ENCODE measurements around the gene TOR4A. TPM values are rescaled to one million over a fixed set of nuclear protein-coding genes. Genes with fewer than 3 reads are reported as not detected.

The TOR4A gene
- polyA plus RNA-seq, 1 donor = 7.6 TPM

DNA sequence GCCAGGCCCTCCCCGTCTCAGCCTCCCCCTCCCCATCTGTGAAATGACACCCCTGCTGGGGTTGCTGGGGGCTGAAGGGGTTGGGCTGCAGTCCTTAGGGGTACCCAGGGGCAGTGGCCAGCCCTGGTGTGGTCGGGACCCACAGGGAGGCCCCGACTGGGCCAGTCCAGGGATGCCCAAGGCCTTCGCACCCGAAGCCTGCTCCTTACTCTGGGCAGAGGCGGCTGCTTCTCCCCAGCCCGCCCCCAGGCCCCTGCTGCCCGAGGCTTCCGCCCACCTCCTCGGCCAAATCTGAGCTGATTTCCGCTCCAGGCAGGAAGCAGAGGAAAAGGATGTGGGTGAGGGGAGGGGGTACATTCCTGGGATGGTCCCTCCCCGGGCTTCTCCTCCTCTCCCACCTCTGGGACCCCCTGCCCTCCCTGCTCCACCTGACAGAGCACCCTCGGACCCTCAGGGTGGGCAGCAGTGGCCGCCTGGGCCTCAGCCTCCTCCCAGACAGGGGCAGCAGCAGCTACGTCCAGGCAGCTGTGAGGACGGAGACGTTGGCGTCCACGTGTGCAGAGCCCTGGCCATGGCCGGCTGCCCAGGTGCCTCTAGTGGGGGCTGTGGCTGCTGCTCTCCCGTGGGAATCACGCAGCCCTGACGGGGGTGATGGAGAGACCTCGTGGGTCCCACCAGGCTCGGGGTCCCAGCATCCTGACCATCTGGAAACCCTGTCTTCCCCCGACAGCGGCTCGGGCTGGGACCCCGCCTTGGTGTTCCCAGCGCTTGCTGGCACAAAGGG lies 28.7 kb downstream of the TOR4A start:
- DNase-seq (ENCODE audit: low read depth) = no peak

- DNase-seq (ENCODE audit: low read depth) = no peak
Measured at GRCh38 chr9:137306850-137307254, 29.3 kb downstream of the TOR4A start.

GRCh38 chr9:137307255-137308056 lies 29.9 kb downstream of the TOR4A start:
- no peak for DNase-seq (ENCODE audit: low read depth)

DNA sequence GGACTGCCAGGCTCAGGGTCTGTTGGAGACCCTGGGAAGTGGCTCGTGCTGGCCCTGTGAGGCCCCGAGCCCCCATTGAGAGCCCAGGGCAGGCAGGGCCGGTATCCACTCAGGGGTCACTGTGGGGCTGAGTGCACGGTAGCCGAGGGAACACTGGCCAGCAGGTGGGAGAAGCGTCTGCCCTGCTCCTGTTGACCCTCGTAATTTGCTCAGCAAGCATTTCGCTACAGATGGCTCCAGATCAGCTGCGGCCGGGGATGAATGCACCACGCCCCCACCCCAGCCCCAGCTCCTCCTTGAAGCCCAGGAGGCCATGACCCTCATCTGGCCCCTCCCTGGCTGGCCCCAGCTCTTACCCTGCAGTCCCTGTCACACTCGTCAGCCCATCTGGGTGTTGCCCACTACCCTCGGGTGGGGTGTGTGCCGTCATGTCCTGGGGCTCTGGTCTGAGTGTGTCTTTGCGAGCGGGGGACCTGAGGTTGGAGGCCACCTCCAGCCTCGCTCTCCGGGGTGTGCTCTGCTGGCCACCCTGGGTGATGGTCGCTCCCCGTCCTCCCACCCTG lies 30.6 kb downstream of the TOR4A start:
- DNase-seq (ENCODE audit: low read depth) = no peak

DNA sequence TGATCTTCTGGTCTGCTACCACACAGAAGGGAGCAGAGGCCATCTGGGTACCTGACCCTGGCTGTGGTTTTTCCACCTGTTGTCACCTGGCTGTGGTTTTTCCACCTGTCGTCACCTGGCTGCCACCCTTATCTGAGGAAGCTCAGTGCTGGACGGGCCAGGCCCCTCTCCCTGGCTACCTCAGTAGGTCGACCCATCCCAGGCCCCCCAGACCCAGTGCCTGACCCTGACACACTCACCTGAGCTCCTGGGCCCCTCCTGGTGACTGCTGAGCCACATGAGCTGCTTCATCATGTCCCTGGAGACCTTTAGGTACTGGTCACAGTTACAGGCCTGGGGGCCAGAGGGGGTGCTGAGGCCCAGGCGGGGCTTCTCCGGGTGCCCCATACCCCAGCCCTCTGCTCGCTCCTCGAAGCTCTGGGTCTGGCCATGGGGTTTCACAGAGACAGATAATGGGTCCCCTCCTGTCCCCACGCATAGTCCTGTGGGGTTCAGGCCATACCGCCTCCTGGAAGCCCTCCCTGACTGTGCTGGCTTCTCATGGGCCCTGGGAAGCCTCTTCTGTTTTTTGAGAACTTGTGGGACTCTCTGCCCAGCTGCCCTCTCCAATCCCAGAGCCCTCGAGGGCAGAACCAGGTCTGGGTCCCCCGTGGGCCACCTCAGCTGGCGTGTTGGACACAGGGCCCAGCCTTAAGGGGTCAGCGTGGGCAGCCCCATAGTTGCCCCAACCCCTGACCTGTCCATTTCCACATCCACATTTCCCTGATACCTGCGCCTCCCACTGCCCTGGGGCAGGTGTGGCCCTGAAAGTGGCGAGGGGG lies 32.1 kb downstream of the TOR4A start:
- no peak for DNase-seq (ENCODE audit: low read depth)

GRCh38 chr9:137310189-137311052 lies 32.9 kb downstream of the TOR4A start:
- DNase-seq (ENCODE audit: low read depth) = no peak

GRCh38 chr9:137311171-137311985 lies 33.9 kb downstream of the TOR4A start:
- no peak for DNase-seq (ENCODE audit: low read depth)

DNA sequence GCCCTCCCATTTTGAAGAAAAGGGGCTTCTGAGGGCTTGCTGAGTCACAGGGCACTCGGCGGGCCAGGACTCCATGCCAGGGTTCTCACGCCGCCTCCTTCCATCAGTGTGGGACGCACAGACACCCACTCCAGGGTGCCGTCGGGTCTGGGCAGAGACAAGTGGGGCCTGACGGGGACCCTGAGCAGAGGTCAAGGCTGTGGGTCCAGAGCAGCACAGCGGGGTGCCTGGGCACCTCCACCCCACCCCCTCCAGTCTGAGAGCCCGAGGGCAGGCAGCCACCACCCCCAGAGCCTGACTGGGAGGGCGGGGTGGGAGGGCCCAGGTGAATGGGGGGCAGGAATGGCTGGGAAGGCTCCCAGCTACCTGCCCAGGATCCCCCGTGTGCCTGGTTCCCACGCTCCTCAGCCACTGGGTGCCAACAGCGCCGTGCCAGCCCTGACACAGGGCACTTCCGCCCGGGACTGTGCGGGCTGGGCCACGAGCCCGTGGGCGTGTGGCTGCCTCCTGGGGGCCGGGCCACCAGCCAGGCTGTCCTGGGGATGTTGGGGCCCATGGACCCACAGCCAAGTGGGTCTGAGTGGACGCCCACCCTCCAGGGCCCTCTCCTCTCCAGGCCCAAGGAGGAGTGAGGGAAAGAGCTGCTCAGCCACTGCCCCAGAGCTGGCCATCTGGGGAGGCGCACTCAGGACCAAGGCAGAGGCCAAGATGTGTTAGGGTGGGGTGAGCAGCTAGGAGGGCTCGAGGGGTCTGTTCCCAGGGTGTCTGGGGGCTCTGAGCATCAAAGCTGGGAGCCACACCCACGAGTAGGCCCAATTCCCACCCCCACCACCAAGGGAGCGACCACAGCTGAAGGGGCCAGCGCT lies 34.7 kb downstream of the TOR4A start:
- no peak for DNase-seq (ENCODE audit: low read depth)

DNA sequence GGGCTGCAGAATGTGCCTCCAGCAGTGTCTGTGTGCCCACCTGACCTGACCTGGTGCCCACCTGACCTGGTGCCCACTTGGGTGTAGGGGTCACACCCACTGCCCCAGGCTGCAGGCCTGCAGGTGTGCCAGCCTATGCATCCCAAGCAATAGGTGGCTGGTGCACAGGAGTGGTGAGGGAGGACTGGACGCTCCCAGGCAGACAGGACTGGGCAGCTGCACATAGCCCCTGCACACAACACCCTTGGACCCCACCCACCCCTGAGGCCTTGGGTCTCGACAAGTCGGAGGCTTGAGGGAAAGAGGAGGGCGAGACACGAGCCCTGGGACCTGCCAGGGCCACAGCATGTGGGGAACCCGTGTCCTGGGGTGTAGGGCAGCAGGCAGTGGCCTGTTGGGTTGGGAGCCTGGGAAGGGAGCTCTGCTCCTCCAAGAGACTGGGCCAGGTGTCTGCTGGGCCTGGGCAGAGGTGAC lies 35.4 kb downstream of the TOR4A start:
- DNase-seq (ENCODE audit: low read depth) = no peak

- DNase-seq (ENCODE audit: low read depth) = no peak
Measured at GRCh38 chr9:137313326-137313936, 35.9 kb downstream of the TOR4A start.

- DNase-seq (ENCODE audit: low read depth) = no peak
Measured at GRCh38 chr9:137313956-137314560, 36.5 kb downstream of the TOR4A start.

DNA sequence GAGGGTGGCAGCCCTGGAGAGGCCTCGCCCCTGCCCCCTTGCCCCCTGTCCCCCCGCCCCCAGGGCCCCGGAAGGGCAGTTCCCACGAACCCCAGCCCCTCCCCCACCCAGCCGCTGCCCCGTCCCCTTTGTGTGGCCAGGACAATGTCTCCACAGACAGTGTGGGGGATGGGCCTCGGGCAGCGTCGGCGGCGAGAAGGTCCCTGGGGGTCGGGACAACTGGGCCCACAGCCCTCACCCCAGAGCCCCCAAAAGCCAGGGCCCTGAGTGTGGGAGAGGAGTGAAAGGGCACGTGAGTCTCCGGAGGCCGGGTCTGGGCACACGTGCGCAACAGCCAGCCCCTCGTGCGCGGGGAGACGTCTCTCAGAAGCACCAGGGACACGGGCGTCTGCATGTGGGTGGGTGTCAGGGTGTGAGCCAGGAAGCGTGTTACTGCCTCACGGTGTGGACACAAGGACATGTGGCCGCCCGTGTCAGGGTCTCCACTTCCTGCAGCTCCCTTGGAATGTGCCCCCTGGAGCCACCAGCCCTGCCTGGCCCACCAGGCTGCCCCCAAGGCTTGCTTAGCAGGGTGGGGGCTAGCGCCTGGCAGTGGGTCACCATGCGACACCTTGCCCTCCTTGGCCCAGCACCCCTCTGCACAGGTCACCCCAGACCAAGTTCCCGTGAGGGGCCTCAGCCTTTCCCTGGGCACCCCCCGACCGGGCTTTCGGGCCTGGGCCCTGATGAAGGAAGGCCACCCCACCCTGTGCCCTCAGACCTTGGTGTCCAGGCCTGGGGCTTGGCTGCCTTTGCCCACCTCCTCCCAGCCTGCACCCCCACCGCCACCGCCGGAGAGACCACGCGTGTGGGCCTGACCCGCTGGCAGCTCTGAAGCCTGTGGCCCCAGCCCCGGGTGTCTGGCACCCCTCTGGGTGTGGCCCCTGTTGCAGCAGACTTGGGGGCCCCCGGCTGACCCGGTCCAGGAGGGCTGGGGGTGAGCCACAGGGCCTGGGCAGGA lies 37.3 kb downstream of the TOR4A start:
- DNase-seq (ENCODE audit: low read depth) = no peak

DNA sequence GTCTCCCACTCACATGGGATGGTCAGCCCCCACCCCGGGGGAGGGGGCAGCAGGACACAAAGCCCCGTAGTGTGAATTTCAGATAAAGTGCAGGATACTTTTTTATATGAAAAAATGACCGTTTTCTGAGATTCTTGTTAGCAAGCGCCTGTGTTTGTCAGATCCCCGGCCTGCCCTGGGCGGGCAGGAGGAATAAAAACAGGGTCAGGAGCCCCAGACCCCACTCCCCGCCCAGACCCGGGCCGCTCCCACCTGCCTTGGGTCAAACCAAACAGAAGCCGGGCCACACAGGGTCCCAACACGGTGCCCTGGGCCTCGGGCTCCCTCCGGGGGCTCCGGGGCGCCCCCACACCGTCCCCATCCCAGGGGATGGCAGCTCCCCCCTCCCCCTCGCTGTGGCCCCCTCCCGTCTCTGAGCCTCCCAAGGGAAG lies 38.1 kb downstream of the TOR4A start:
- DNase-seq (ENCODE audit: low read depth) = no peak

DNA sequence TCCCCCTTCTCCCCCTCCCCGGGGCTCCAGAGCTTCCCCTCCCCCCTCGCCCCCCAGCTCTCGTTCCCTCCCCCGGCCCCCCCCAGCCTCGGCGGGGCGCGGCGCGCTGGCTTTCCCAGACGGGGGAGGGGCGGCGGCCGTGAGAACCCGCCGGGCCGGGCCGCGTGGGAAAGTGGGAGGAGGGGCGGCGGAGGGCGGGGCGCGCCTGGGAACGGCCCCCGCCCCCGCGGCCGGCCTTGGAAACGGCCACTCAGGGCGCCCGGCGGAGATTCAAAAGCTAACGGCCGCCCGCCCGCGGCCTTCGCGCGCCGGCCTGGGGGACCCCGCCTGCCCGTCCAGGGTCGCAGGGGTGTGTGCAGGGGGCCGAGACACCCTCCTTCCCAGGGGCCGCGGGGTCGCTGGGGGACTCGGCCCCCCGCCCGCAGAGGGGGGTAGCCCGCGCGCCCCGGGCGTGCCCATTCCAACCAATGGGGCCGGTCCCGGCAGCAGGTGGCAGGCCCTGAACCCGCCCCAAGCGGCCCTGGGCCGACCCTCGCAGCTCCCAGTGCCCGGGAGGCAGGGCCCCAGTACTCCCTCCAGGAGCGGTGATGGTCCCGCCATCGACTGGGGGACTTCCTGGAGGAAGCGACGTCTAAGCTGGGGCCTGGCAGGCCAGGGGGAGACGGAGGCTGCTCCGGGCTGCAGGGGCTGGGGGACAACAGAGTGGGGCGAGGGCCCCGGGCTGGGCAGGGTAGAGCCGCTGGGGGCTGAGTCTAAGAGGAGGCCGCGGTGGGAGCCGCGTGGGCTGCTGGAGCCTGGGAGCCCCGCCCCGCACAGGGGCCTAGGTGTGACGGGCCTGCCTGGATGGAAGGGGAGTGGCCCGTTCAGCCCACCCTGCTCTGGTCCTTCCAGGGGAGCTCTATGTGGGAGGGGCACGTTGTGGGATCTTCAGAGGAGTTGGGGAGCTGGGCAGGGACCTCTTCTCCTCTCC lies 38.8 kb downstream of the TOR4A start:
- no peak for DNase-seq (ENCODE audit: low read depth)

DNA sequence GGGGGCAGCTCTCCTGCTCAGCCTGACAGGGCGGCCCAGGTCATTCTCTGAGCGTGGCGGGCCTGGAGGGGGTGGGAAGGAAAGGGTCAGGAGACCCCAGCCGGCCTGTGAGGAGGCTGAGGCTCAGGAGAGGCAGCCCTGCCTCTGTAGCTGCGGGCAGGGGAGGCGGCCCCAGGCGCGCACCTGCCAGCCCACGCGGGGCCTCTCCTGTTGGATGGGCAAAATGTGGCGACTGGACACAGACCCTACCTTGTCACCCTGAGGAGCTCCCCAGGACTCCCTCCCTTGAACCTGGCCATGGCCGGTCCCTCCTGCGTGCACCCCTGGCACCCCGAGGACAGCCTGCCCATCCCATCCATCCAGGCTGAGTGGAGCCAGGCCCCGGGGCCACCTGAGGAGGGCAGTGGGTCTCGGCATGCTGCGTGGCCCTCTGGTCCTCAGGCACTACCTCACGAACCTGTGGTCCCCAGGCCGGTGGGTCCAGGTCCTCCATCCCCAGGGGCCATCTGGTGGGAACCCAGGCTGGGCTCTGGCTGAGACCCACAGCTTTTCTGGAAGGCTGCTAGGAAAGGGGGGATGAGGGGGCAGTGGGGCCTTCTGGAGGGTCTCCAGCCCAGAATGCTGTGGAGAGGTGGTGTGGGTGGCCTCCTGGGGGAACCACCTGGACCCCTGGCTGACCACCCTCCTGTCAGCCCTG lies 39.6 kb downstream of the TOR4A start:
- no peak for DNase-seq (ENCODE audit: low read depth)
